WI38 (cell line): Measurements from ENCODE around the gene ITSN1.

Source experiments
- H3K4me3 ChIP-seq: 2 replicates; pipeline ENCODE4 v1.5.1; 2011; ENCODE audit warnings: low read depth, mild to moderate bottlenecking, control low read depth, low read length
- TF ChIP-seq, protein P1 (sequence below): IDR thresholded peaks from 2 replicates; pipeline ENCODE4 v1.5.1; 2012; ENCODE audit warnings: low read depth, mild to moderate bottlenecking, control low read depth, low read length

Gene ITSN1

GRCh38 chr21:33828083-33828482 lies 185.8 kb downstream of the ITSN1 start:
- H3K4me3 ChIP-seq = no peak overlapping the region
- TF ChIP-seq, protein P1, sequence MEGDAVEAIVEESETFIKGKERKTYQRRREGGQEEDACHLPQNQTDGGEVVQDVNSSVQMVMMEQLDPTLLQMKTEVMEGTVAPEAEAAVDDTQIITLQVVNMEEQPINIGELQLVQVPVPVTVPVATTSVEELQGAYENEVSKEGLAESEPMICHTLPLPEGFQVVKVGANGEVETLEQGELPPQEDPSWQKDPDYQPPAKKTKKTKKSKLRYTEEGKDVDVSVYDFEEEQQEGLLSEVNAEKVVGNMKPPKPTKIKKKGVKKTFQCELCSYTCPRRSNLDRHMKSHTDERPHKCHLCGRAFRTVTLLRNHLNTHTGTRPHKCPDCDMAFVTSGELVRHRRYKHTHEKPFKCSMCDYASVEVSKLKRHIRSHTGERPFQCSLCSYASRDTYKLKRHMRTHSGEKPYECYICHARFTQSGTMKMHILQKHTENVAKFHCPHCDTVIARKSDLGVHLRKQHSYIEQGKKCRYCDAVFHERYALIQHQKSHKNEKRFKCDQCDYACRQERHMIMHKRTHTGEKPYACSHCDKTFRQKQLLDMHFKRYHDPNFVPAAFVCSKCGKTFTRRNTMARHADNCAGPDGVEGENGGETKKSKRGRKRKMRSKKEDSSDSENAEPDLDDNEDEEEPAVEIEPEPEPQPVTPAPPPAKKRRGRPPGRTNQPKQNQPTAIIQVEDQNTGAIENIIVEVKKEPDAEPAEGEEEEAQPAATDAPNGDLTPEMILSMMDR = no peak

GRCh38 chr21:33828577-33828976 lies 186.3 kb downstream of the ITSN1 start:
- H3K4me3 ChIP-seq = no peak overlapping the region
- TF ChIP-seq, protein P1 = no peak

DNA sequence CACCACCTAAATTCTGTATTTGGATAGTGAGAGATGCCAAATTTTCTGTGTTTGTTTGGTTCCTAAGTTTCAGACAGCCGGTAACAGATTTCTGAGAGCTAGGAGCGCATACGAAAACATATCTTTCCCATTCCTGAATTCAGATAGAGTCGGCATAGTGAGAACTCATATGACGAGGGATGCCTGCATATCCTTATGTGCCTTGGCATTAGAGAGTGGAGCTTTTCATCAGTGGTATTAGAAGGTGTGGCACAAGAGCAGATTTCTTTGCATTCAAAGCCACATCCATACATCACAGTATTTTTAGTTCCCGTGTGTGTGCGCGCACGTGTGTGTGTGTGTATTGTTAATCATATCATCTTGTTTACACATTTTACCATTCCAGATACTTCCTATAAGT lies 187.5 kb downstream of the ITSN1 start:
- H3K4me3 ChIP-seq = no peak overlapping the region
- TF ChIP-seq, protein P1 = no peak

GRCh38 chr21:33831962-33832659 lies 189.8 kb downstream of the ITSN1 start:
- no peak overlapping the region for H3K4me3 ChIP-seq
- TF ChIP-seq, protein P1 = no peak

- TF ChIP-seq, protein P1 = no peak
- no peak overlapping the region for H3K4me3 ChIP-seq
Measured at GRCh38 chr21:33834801-33835500, 192.7 kb downstream of the ITSN1 start.

GRCh38 chr21:33835920-33836319 lies 193.6 kb downstream of the ITSN1 start:
- H3K4me3 ChIP-seq = no peak overlapping the region
- TF ChIP-seq, protein P1 = no peak

- no peak overlapping the region for H3K4me3 ChIP-seq
- TF ChIP-seq, protein P1 = no peak
Measured at GRCh38 chr21:33836408-33836807, 194.1 kb downstream of the ITSN1 start.
